ENCODE measurements around the gene SLIT3.

The SLIT3 gene

GRCh38 chr5:169161022-169161680, 139.8 kb downstream of the SLIT3 start:
- Histone ChIP-seq H3K27me3 (replicated peaks; ENCODE audit: control insufficient read depth, insufficient read depth, low read length) (no peaks in the 10 kb centered on the region; the same call in 1 of the 2 replicates), H3K36me3 (ENCODE audit: control insufficient read depth, insufficient read depth, low read length) (no peaks in the 10 kb centered on the region), H3K4me3 (replicated peaks; ENCODE audit: low read depth, low read length) (no peak overlapping the region)
- no peak for TF ChIP-seq CTCF (IDR thresholded peaks at IDR 0.05; ENCODE audit: insufficient read depth, low read length, poor library complexity, severe bottlenecking)
- no peak for DNase-seq (ENCODE audit: extremely low read depth, insufficient read length)

- no peaks in the 10 kb centered on the region; the same call in 1 of the 2 replicates for H3K27me3 ChIP-seq (replicated peaks; ENCODE audit: control insufficient read depth, insufficient read depth, low read length)
- DNase-seq (ENCODE audit: extremely low read depth, insufficient read length), result no peak
- no peak for TF ChIP-seq CTCF (IDR thresholded peaks at IDR 0.05; ENCODE audit: insufficient read depth, low read length, poor library complexity, severe bottlenecking)
- H3K36me3 ChIP-seq (ENCODE audit: control insufficient read depth, insufficient read depth, low read length), result no peaks in the 10 kb centered on the region
- H3K4me3 ChIP-seq (replicated peaks; ENCODE audit: low read depth, low read length), result no peak overlapping the region
Measured at GRCh38 chr5:169160405-169160901, 140.5 kb downstream of the SLIT3 start.

- Histone ChIP-seq H3K4me3 (replicated peaks; ENCODE audit: low read depth, low read length) (no peak overlapping the region), H3K36me3 (ENCODE audit: control insufficient read depth, insufficient read depth, low read length) (no peaks in the 10 kb centered on the region), H3K27me3 (replicated peaks; ENCODE audit: control insufficient read depth, insufficient read depth, low read length) (no peaks in the 10 kb centered on the region; the same call in 1 of the 2 replicates)
- no peak for DNase-seq (ENCODE audit: extremely low read depth, insufficient read length)
- TF ChIP-seq CTCF (IDR thresholded peaks at IDR 0.05; ENCODE audit: insufficient read depth, low read length, poor library complexity, severe bottlenecking), result no peak
Measured at GRCh38 chr5:169158764-169159163, 142.2 kb downstream of the SLIT3 start.

- no peak for TF ChIP-seq CTCF (IDR thresholded peaks at IDR 0.05; ENCODE audit: insufficient read depth, low read length, poor library complexity, severe bottlenecking)
- Histone ChIP-seq H3K4me3 (replicated peaks; ENCODE audit: low read depth, low read length) (no peak overlapping the region), H3K36me3 (ENCODE audit: control insufficient read depth, insufficient read depth, low read length) (no peaks in the 10 kb centered on the region), H3K27me3 (replicated peaks; ENCODE audit: control insufficient read depth, insufficient read depth, low read length) (no peaks in the 10 kb centered on the region; the same call in 1 of the 2 replicates)
- no peak for DNase-seq (ENCODE audit: extremely low read depth, insufficient read length)
Measured at GRCh38 chr5:169157064-169157463, 143.9 kb downstream of the SLIT3 start.

- TF ChIP-seq CTCF (IDR thresholded peaks at IDR 0.05; ENCODE audit: insufficient read depth, low read length, poor library complexity, severe bottlenecking), result no peak
- no peaks in the 10 kb centered on the region; the same call in 1 of the 2 replicates for H3K27me3 ChIP-seq (replicated peaks; ENCODE audit: control insufficient read depth, insufficient read depth, low read length)
- H3K4me3 ChIP-seq (replicated peaks; ENCODE audit: low read depth, low read length), result no peak overlapping the region
- DNase-seq (ENCODE audit: extremely low read depth, insufficient read length), result no peak
- no peaks in the 10 kb centered on the region for H3K36me3 ChIP-seq (ENCODE audit: control insufficient read depth, insufficient read depth, low read length)
Measured at GRCh38 chr5:169154679-169155078, 146.3 kb downstream of the SLIT3 start.

Data from GM06990 (cell line).